ENCODE data around the gene PCA3. TPM values are rescaled to one million over a fixed set of nuclear protein-coding genes. Genes with fewer than 3 reads are reported as not detected.

PCA3 gene
- total RNA-seq, 6 donors from 2014 or later: 0.17 TPM; not detected in 5

DNA sequence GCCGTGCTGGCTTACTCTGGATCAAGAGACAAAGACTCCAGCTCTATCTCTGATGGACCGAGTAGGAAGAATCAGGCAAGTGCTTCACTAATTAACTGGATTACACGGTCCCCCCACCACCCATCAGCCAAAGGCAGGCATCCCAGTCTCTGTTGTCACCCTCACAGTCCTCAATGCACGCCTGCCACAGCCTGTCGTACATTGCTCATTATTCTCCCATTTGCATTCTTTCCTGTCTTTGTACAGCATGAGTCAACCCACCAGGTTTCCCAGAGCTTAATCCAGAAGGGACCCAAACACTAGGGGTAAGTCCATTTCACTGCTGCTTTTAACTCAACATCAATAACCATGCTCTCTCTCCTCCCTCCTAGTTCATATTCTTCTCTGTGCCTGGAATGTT is 44.4 kb downstream of the PCA3 start:
- ATAC-seq (ENCODE audit: low FRiP score in 2 of 2) (no peak), DNase-seq (no peak)
- Histone ChIP-seq H3K4me1 (no peaks in the 10 kb centered on the region), H3K9me3 (no peaks in the 10 kb centered on the region), H3K4me3 (no peak overlapping the region), H3K27ac (no peak overlapping the region), H3K36me3 (no peaks in the 10 kb centered on the region), H3K27me3 (no peaks in the 10 kb centered on the region)
- TF ChIP-seq EP300 (IDR thresholded peaks at IDR 0.05) (no peak), POLR2A (IDR thresholded peaks at IDR 0.05) (no peak), POLR2AphosphoS5 (IDR thresholded peaks at IDR 0.05) (no peak), CTCF (IDR thresholded peaks at IDR 0.05) (no peak)
- WGBS, 2 donors: 62 to 73% methylated on average over 5 of the region's 5 CpGs

DNA sequence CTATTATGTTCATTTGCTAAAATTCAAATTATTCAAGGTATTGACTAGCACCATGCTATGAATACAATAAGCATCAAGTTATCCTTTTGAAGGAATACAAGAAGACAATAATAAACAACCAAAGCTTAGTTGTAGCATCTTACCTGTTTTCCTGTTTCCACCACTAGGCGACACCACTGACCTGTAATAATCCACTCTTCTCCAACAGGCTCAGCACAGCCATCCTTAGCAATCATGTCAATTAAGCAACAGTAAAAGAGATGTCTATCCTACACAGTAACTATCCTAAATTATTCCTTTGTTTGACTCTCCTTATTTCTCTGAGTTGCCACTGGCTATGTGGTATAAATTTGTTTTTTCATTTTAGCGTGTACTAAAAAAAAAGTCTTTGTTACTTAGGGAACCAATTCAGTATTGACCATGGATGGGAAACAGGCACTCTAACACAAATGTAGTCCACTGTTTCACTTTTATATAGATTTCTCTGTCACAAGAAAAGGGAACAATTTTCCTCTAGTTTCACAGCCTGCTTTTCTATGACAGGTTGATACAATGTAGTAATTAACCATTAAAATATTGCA is 46.2 kb downstream of the PCA3 start:
- Histone ChIP-seq H3K27me3 (no peaks in the 10 kb centered on the region), H3K9me3 (no peaks in the 10 kb centered on the region), H3K27ac (no peak overlapping the region), H3K4me3 (no peak overlapping the region), H3K36me3 (no peaks in the 10 kb centered on the region), H3K4me1 (no peaks in the 10 kb centered on the region)
- ATAC-seq (ENCODE audit: low FRiP score in 2 of 2) (peak in 1 of 2 donors; percentile 72), DNase-seq (peak in 1 of 2 donors; percentile 24)
- TF ChIP-seq POLR2AphosphoS5 (IDR thresholded peaks at IDR 0.05): no peak
- peak in 5 of 6 experiments; percentile 15 to 79 (median 71) for TF ChIP-seq CTCF (IDR thresholded peaks at IDR 0.05)
- 29 to 41% methylated on average over 2 of the region's 2 CpGs for WGBS, 2 donors

GRCh38 chr9:76812591-76812990 is 48.4 kb downstream of the PCA3 start:
- no peak for DNase-seq
- H3K9me3 ChIP-seq: no peaks in the 10 kb centered on the region
- no peaks in the 10 kb centered on the region for H3K4me1 ChIP-seq
- WGBS, 2 donors: 81 to 87% methylated on average over 6 of the region's 6 CpGs
- no peak overlapping the region for H3K4me3 ChIP-seq
- H3K36me3 ChIP-seq: no peaks in the 10 kb centered on the region
- ATAC-seq (ENCODE audit: low FRiP score in 2 of 2): no peak
- TF ChIP-seq POLR2A (IDR thresholded peaks at IDR 0.05) (no peak), CTCF (IDR thresholded peaks at IDR 0.05) (no peak), EP300 (IDR thresholded peaks at IDR 0.05) (no peak), POLR2AphosphoS5 (IDR thresholded peaks at IDR 0.05) (no peak)
- no peak overlapping the region for H3K27ac ChIP-seq
- H3K27me3 ChIP-seq: no peaks in the 10 kb centered on the region

- H3K4me1 ChIP-seq: no peaks in the 10 kb centered on the region
- H3K27ac ChIP-seq: no peak overlapping the region
- no peaks in the 10 kb centered on the region for H3K9me3 ChIP-seq
- no peaks in the 10 kb centered on the region for H3K27me3 ChIP-seq
- H3K36me3 ChIP-seq: no peaks in the 10 kb centered on the region
- TF ChIP-seq EP300 (IDR thresholded peaks at IDR 0.05) (no peak), CTCF (IDR thresholded peaks at IDR 0.05) (no peak), POLR2AphosphoS5 (IDR thresholded peaks at IDR 0.05) (no peak), POLR2A (IDR thresholded peaks at IDR 0.05) (no peak)
- ATAC-seq (ENCODE audit: low FRiP score in 2 of 2) (peak in 1 of 2 donors; percentile 13), DNase-seq (no peak)
- H3K4me3 ChIP-seq: no peak overlapping the region
- 92 to 100% methylated on average over 1 of the region's 1 CpG for WGBS, 2 donors
Observed at GRCh38 chr9:76817489-76817888, 53.3 kb downstream of the PCA3 start.

- Histone ChIP-seq H3K9me3 (no peaks in the 10 kb centered on the region), H3K36me3 (no peaks in the 10 kb centered on the region), H3K27ac (peak overlapping the region in 1 of 4 donors; percentile 22), H3K4me1 (no peaks in the 10 kb centered on the region), H3K27me3 (no peaks in the 10 kb centered on the region), H3K4me3 (no peak overlapping the region)
- TF ChIP-seq CTCF (IDR thresholded peaks at IDR 0.05) (no peak), POLR2A (IDR thresholded peaks at IDR 0.05) (no peak), POLR2AphosphoS5 (IDR thresholded peaks at IDR 0.05) (no peak), EP300 (IDR thresholded peaks at IDR 0.05) (no peak)
- WGBS, 2 donors: 64 to 67% methylated on average over 4 of the region's 4 CpGs
- ATAC-seq (ENCODE audit: low FRiP score in 2 of 2) (peak; percentile 86 to 96), DNase-seq (no peak)
Observed at GRCh38 chr9:76818271-76818670, 54.0 kb downstream of the PCA3 start.
